GM20000 (cell line): ENCODE measurements around the gene TUBG2.

ENCODE experiments used
- DNase-seq: peaks from one replicate; pipeline ENCODE4 v3.0.0; 2012; ENCODE audit warnings: low spot score
- TF ChIP-seq, protein P1 (sequence below): IDR thresholded peaks from 2 replicates; pipeline ENCODE4 v1.5.1; 2012; ENCODE audit warnings: mild to moderate bottlenecking, control low read depth; ENCODE audit errors: extremely low read depth, missing control alignments

Gene TUBG2

DNA sequence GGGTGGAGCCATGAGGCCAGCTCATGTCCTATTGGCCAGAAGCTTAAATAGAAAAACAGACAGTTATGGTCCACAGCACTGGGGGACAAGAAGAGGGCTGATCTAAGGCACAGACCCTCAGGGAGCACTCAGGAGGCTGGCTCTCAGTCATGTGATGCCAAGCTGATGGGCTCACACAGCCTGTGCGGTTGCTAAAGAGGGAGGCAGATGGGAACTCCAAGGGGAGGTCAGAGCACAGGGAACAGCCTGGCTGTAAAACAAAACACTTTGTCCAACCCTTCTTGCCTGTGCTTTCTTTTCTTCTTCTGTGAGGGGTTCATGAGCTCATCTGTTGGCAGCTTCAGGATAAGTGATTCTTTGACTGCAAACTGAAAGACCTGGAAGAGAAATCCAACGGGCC lies 50.5 kb downstream of the TUBG2 start:
- TF ChIP-seq, protein P1, sequence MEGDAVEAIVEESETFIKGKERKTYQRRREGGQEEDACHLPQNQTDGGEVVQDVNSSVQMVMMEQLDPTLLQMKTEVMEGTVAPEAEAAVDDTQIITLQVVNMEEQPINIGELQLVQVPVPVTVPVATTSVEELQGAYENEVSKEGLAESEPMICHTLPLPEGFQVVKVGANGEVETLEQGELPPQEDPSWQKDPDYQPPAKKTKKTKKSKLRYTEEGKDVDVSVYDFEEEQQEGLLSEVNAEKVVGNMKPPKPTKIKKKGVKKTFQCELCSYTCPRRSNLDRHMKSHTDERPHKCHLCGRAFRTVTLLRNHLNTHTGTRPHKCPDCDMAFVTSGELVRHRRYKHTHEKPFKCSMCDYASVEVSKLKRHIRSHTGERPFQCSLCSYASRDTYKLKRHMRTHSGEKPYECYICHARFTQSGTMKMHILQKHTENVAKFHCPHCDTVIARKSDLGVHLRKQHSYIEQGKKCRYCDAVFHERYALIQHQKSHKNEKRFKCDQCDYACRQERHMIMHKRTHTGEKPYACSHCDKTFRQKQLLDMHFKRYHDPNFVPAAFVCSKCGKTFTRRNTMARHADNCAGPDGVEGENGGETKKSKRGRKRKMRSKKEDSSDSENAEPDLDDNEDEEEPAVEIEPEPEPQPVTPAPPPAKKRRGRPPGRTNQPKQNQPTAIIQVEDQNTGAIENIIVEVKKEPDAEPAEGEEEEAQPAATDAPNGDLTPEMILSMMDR, result no peak
- no peak for DNase-seq
